ENCODE data around the gene ATP9B. TPM values are rescaled to one million over a fixed set of nuclear protein-coding genes. Genes with fewer than 3 reads are reported as not detected.

The ATP9B gene
- total RNA-seq, 1 experiment from 2014 or later, result 17.9 TPM

DNA sequence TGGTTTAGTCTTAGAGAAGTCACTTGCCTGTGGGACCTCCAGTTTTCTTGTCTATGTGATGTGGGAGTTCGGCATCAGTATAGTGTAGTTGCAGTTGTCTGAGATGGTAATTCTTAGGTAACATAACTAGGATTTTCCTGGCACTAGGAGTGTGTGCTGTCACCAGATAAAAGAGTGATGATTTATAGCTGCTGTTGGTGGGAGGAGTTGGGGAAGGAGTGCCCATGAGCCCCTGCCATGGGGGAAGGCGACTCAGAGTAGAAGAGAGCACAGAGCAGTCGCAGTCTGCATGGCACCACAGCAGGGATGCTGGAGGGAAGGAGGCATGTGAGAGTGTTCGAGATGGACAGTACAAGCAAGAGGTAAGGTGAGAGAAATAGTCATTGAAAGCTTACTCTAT, 38.7 kb downstream of the ATP9B start:
- intact Hi-C loops (cut with micrococcal nuclease; ENCODE audit: unreplicated experiment), result no loop called here
- POLR2A ChIA-PET (ENCODE audit: low non-redundant PET), result interaction anchor here (0.5 kb wide), 1 partner anchor 96 kb away, joined by 3 read pairs; no protein-coding TSS in a partner anchor
- H3K4me3 ChIP-seq (ENCODE audit: low read depth, low read length, poor library complexity, severe bottlenecking), result no peak overlapping the region
- no peak overlapping the region for H3K27ac ChIP-seq (ENCODE audit: low read depth, low read length, poor library complexity, severe bottlenecking)
- no peaks in the 10 kb centered on the region for H3K9me3 ChIP-seq (ENCODE audit: low read depth, low read length, poor library complexity, severe bottlenecking)
- no peaks in the 10 kb centered on the region for H3K36me3 ChIP-seq (ENCODE audit: insufficient read depth, low read length, poor library complexity, severe bottlenecking)
- CTCF ChIA-PET, result no interaction called here
- DNase-seq (ENCODE audit: low spot score), result peak; percentile 9
- no TSS peak for BruUV-seq (replicated peaks)
- no peak for TF ChIP-seq CTCF (conservative IDR thresholded peaks at IDR 0.05; ENCODE audit: low read depth, low read length)
- no peaks in the 10 kb centered on the region for H3K4me1 ChIP-seq (ENCODE audit: insufficient read depth, low read length, poor library complexity, severe bottlenecking)
- H3K27me3 ChIP-seq (replicated peaks; ENCODE audit: insufficient read depth, low read depth, low read length, poor library complexity), result no peaks in the 10 kb centered on the region

DNA sequence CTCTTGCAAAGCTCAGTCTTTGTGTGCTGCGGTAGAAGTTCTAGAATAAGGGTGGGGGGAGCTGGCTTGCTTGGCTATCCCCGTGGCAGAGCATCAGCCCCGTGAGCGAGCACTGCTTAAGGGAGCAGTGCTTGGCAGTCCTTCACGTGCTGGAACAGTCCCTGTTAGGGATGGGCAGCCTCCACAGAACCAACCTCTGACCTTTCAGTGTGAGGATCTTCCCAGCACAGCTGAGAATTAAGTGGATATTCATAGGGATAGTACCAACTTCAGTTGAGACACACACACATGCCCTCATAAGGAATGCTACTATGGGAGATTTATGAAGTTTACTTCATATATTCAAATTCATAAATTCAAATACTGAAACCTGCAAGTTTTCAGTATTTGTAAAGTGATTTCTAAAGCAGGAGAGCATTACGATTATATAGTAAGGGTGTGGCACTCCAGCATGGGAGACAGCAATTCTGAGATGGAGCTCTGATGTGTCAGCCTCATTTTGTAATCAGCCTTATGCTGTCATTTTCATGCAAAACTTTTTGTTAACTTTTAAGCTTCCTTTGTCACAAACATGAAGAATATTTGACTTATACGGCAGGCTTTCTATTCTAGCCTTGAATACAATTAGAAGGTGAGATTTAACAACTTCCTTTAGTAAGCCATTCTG, 39.5 kb downstream of the ATP9B start:
- no peaks in the 10 kb centered on the region for H3K4me1 ChIP-seq (ENCODE audit: insufficient read depth, low read length, poor library complexity, severe bottlenecking)
- intact Hi-C loops (cut with micrococcal nuclease; ENCODE audit: unreplicated experiment), result no loop called here
- BruUV-seq (replicated peaks), result no TSS peak
- H3K27ac ChIP-seq (ENCODE audit: low read depth, low read length, poor library complexity, severe bottlenecking), result no peak overlapping the region
- no peak for DNase-seq (ENCODE audit: low spot score)
- no peak for TF ChIP-seq EZH2 (IDR thresholded peaks at IDR 0.05; ENCODE audit: borderline replicate concordance, low read depth, low read length, poor library complexity, severe bottlenecking)
- no peak for TF ChIP-seq CTCF (conservative IDR thresholded peaks at IDR 0.05; ENCODE audit: low read depth, low read length)
- no peaks in the 10 kb centered on the region for H3K36me3 ChIP-seq (ENCODE audit: insufficient read depth, low read length, poor library complexity, severe bottlenecking)
- no peaks in the 10 kb centered on the region for H3K27me3 ChIP-seq (replicated peaks; ENCODE audit: insufficient read depth, low read depth, low read length, poor library complexity)
- POLR2A ChIA-PET (ENCODE audit: low non-redundant PET), result interaction anchor here (0.5 kb wide), 1 partner anchor 95 kb away, joined by 3 read pairs; no protein-coding TSS in a partner anchor
- no peaks in the 10 kb centered on the region for H3K9me3 ChIP-seq (ENCODE audit: low read depth, low read length, poor library complexity, severe bottlenecking)
- no peak overlapping the region for H3K4me3 ChIP-seq (ENCODE audit: low read depth, low read length, poor library complexity, severe bottlenecking)
- CTCF ChIA-PET, result no interaction called here

- no peak for DNase-seq (ENCODE audit: low spot score)
- intact Hi-C loops (cut with micrococcal nuclease; ENCODE audit: unreplicated experiment), result no loop called here
- no TSS peak for BruUV-seq (replicated peaks)
- Histone ChIP-seq H3K27me3 (replicated peaks; ENCODE audit: insufficient read depth, low read depth, low read length, poor library complexity) (no peaks in the 10 kb centered on the region), H3K4me3 (ENCODE audit: low read depth, low read length, poor library complexity, severe bottlenecking) (no peak overlapping the region), H3K36me3 (ENCODE audit: insufficient read depth, low read length, poor library complexity, severe bottlenecking) (no peaks in the 10 kb centered on the region), H3K9me3 (ENCODE audit: low read depth, low read length, poor library complexity, severe bottlenecking) (no peaks in the 10 kb centered on the region), H3K27ac (ENCODE audit: low read depth, low read length, poor library complexity, severe bottlenecking) (no peak overlapping the region), H3K4me1 (ENCODE audit: insufficient read depth, low read length, poor library complexity, severe bottlenecking) (no peaks in the 10 kb centered on the region)
- no peak for TF ChIP-seq CTCF (conservative IDR thresholded peaks at IDR 0.05; ENCODE audit: low read depth, low read length)
- TF ChIP-seq EZH2 (IDR thresholded peaks at IDR 0.05; ENCODE audit: borderline replicate concordance, low read depth, low read length, poor library complexity, severe bottlenecking), result no peak
- CTCF ChIA-PET, result no interaction called here
- POLR2A ChIA-PET (ENCODE audit: low non-redundant PET), result no interaction called here
Observed at GRCh38 chr18:79111483-79111882, 42.3 kb downstream of the ATP9B start.

Measured in A673 (cell line).